Prostate gland (tissue), 2 donors: ENCODE measurements around the gene PDZD4.

ENCODE experiments used
- POLR2AphosphoS5 ChIP-seq: sonication (generic); formaldehyde crosslinking; IDR thresholded peaks from one replicate; pipeline ENCODE4 v1.6.1; 2017; ENCODE audit warnings: antibody characterized with exemption
- TF ChIP-seq, protein P1 (sequence below), 4 experiments: fragments of 200-600 bp in 2 of 4; fragments of 450-650 bp in 2 of 4; sonication (generic) in 2 of 4; IDR thresholded peaks; 1 replicate in 3 of 4; 2 replicates in 1 of 4; pipeline ENCODE4 v1.5.1; 2016 to 2019; ENCODE audit warnings: antibody characterized with exemption in 4 of 4, mild to moderate bottlenecking in 2 of 4, moderate library complexity in 2 of 4

DNA sequence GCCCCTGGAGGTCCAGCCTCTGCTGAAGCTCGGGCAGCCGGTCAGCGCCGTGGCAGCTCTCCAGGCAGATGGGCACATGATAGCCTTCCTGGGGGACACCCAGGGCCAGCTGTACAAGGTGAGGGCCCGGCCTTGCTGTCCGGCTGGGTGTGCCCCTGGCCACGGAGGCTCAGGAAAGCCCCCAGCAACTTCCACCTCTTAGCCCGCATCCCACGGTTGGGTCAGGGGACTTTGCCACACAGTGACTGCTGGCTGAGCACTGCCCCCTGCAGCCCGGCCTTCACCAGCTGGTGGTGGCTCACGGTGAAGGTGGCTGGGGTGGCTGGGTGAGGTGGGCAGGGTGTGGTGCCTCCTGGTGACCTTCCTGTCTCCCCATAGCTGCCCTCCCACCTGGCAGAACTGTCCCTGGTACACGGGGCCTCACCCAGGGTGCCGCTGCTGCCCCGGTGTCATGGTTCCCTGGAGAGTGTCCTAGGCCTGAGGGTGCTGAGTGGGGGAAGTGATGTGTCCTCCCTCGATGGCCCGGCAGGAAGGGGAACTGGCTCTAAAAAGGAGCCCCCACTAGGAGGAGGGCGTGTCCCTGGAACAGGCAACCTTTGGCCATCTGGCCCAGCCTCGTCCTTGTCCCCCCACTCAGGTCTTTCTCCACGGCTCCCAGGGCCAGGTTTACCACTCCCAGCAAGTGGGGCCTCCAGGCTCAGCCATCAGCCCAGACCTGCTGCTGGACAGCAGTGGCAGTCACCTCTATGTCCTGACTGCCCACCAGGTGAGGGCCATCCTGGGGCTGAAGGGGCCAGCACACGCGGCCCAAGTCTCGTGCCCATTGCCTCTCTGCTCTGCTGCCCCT, 61.8 kb downstream of the PDZD4 start:
- TF ChIP-seq, protein P1, sequence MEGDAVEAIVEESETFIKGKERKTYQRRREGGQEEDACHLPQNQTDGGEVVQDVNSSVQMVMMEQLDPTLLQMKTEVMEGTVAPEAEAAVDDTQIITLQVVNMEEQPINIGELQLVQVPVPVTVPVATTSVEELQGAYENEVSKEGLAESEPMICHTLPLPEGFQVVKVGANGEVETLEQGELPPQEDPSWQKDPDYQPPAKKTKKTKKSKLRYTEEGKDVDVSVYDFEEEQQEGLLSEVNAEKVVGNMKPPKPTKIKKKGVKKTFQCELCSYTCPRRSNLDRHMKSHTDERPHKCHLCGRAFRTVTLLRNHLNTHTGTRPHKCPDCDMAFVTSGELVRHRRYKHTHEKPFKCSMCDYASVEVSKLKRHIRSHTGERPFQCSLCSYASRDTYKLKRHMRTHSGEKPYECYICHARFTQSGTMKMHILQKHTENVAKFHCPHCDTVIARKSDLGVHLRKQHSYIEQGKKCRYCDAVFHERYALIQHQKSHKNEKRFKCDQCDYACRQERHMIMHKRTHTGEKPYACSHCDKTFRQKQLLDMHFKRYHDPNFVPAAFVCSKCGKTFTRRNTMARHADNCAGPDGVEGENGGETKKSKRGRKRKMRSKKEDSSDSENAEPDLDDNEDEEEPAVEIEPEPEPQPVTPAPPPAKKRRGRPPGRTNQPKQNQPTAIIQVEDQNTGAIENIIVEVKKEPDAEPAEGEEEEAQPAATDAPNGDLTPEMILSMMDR (IDR thresholded peaks at IDR 0.05): no peak
- no peak for TF ChIP-seq POLR2AphosphoS5
